ENCODE measurements around the gene GNL1. TPM values are rescaled to one million over a fixed set of nuclear protein-coding genes. Genes with fewer than 3 reads are reported as not detected.

The GNL1 gene
- total RNA-seq, 2 experiments from 2014 or later: 64.0 to 73.5 TPM

DNA sequence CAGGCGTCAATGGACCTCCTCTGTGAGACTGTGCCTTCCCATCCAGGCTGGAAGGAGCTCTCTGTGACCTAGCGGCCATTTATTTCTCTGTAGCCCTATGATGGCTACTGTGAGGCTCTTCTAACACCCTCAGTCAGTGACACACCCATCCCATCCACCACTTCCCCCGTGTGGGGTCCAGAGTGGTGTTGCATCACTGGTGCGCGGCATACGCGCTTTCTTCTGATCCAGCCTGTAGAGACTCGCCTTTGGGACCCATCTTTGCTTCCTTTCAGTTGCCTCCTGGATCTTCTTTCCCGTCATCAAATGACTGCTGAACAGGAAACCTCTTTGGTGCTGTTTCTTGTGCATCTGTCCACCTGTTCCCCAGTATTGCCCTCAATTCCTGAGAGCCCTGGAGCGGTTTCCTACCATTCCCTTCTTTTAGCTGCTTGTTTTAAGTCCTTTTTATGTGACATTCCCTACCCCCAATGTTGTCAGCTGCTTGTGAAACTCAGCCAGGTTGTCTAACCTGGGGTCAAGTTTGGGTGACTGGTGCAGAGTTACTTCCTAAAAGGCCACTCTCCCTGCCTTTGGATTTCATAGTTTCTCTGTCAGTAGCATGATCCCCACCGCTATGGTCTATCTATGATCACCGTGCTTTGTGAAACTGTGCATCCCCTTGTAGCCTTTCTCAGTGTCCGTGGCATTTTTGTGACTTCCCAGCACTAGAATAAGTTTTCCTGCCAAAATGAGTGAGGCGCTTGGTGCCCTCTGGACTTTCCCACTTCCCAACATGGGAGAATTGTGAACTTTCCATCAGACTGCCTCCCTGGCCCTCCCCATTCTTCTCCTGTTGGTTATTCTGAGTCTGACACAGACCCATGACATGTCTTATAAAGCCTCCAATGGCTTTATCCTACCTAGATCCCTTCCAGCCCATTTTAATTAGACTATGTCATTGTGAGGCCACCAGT, 6.5 kb upstream of the GNL1 start:
- no peak for ATAC-seq
- Mint-ChIP-seq H3K36me3 (peaks cover 26% of the 10 kb centered on the region), H3K27ac (no peak overlapping the region), H3K4me1 (peaks cover 21% of the 10 kb centered on the region), H3K27me3 (no peaks in the 10 kb centered on the region), H3K4me3 (no peak overlapping the region), H3K9me3 (ENCODE audit: low read depth) (no peaks in the 10 kb centered on the region)
- CTCF ChIA-PET: interaction anchor here (1.7 to 5.4 kb wide), 2 partner anchors 19 to 34 kb away, joined by 5 to 43 read pairs; no protein-coding TSS in a partner anchor
- no peak for DNase-seq

- no peak for DNase-seq
- Mint-ChIP-seq H3K4me1 (peaks cover 25% of the 10 kb centered on the region), H3K4me3 (no peak overlapping the region), H3K27ac (no peak overlapping the region), H3K9me3 (ENCODE audit: low read depth) (no peaks in the 10 kb centered on the region), H3K27me3 (no peaks in the 10 kb centered on the region), H3K36me3 (peaks cover 31% of the 10 kb centered on the region)
- ATAC-seq: no peak
- CTCF ChIA-PET: interaction anchor here (0.8 to 1.2 kb wide), 2 partner anchors 18 to 37 kb away, joined by 3 read pairs; no protein-coding TSS in a partner anchor
These were observed 4.6 kb upstream of the GNL1 start for GRCh38 chr6:30560930-30561329.

DNA sequence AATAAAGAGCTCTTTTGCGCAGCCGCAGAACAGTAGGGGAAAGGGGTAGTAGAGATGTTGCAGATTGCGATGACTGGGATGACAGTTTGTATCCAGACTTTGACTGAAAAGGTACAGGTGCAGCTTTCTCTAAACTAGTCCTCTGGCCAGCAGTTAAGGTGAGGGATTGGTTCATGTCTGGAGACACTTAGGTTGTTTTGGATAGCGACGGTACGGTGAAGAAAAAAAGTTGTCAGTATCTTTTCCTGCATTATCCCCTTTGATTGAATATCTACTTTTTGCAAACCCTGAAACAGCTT, 1.3 kb upstream of the GNL1 start:
- CTCF ChIA-PET: interaction anchor here (0.7 to 3.0 kb wide), 8 partner anchors 9 to 173 kb away, joined by 3 to 17 read pairs (median 5); partner anchors contain the start of gene ABCF1
- Mint-ChIP-seq H3K4me1 (peaks cover 34% of the 10 kb centered on the region), H3K27me3 (no peaks in the 10 kb centered on the region), H3K9me3 (ENCODE audit: low read depth) (no peaks in the 10 kb centered on the region), H3K36me3 (peaks cover 27% of the 10 kb centered on the region), H3K27ac (peak overlapping the region; percentile 100), H3K4me3 (peak overlapping the region; percentile 98)
- ATAC-seq: no peak
- DNase-seq: no peak

- CTCF ChIA-PET: interaction anchor here (0.7 to 3.0 kb wide), 11 partner anchors 9 to 174 kb away, joined by 3 to 17 read pairs (median 5); partner anchors contain the start of gene ABCF1
- Mint-ChIP-seq H3K4me1 (peaks cover 34% of the 10 kb centered on the region), H3K36me3 (peaks cover 26% of the 10 kb centered on the region), H3K27me3 (no peaks in the 10 kb centered on the region), H3K9me3 (ENCODE audit: low read depth) (no peaks in the 10 kb centered on the region), H3K4me3 (peak within 1 kb of the TSS; percentile 98), H3K27ac (peak within 1 kb of the TSS; percentile 100)
- peak; percentile 65 for ATAC-seq
- DNase-seq: peak; percentile 97
These were observed 805 bp upstream of the GNL1 start, which contains the start of gene PRR3 for GRCh38 chr6:30556906-30557682. PRR3 (plus strand) TSS chr6:30557295; CDS start chr6:30557345, 50 bp downstream.

DNA sequence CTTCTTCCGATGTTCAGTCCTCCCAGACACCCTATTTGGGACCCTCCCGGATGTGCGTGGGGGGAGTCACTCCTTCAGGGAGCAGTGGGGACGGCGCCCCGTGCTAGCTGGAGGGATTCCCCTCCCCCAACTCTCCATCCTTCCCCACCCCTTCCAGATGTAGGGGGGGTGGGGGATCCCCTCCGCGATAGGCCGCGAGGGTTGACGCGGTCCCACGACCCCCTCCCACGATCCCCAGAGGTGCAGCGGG, 548 bp downstream of the GNL1 start:
- Mint-ChIP-seq H3K4me3 (peak overlapping the region; percentile 98), H3K9me3 (ENCODE audit: low read depth) (no peaks in the 10 kb centered on the region), H3K36me3 (peaks cover 29% of the 10 kb centered on the region), H3K27ac (peak overlapping the region; percentile 100), H3K27me3 (no peaks in the 10 kb centered on the region), H3K4me1 (peaks cover 33% of the 10 kb centered on the region)
- CTCF ChIA-PET: interaction anchor here (0.7 to 6.4 kb wide), 7 partner anchors 10 to 102 kb away, joined by 3 to 100 read pairs (median 5); no protein-coding TSS in a partner anchor
- no peak for DNase-seq
- ATAC-seq: no peak

- CTCF ChIA-PET: interaction anchor here (0.7 to 6.4 kb wide), 8 partner anchors 9 to 102 kb away, joined by 3 to 100 read pairs (median 5); no protein-coding TSS in a partner anchor
- no peak for ATAC-seq
- peak overlapping the region; percentile 98 for H3K4me3 Mint-ChIP-seq
- DNase-seq: peak; percentile 50
- H3K27ac Mint-ChIP-seq: peak overlapping the region; percentile 100
- no peaks in the 10 kb centered on the region for H3K27me3 Mint-ChIP-seq
- peaks cover 30% of the 10 kb centered on the region for H3K36me3 Mint-ChIP-seq
- peaks cover 32% of the 10 kb centered on the region for H3K4me1 Mint-ChIP-seq
- H3K9me3 Mint-ChIP-seq (ENCODE audit: low read depth): no peaks in the 10 kb centered on the region
These were observed 1.1 kb downstream of the GNL1 start for GRCh38 chr6:30554962-30555815.

GRCh38 chr6:30554404-30554803, 1.9 kb downstream of the GNL1 start:
- CTCF ChIA-PET: interaction anchor here (1.0 to 6.4 kb wide), 6 partner anchors 8 to 72 kb away, joined by 3 to 100 read pairs (median 7); no protein-coding TSS in a partner anchor
- Mint-ChIP-seq H3K27ac (peak overlapping the region; percentile 32), H3K36me3 (peaks cover 31% of the 10 kb centered on the region)

DNA sequence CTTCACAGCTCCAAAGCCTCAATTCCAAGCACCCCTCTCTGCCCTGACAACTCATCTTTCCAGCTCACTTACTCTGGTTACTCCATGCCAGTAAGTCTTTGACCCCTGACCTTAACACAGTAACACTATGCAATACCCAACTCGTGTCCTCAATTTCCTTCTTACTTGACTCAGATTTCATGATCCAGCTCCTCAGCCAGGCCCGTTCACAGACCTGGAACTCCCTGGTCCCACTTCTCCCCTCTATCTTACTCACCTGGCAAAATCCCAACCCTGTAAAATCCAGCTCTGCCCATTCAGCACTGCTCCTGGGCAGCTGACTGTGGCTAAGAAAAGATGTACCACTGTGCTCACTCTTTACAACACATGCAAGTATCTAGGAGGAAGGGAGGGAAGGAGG, 7.9 kb downstream of the GNL1 start:
- Mint-ChIP-seq H3K27ac (no peak overlapping the region), H3K4me1 (peaks cover 13% of the 10 kb centered on the region), H3K36me3 (peaks cover 32% of the 10 kb centered on the region), H3K4me3 (no peak overlapping the region), H3K9me3 (ENCODE audit: low read depth) (no peaks in the 10 kb centered on the region), H3K27me3 (no peaks in the 10 kb centered on the region)
- CTCF ChIA-PET: interaction anchor here (1.2 to 12.0 kb wide), 3 partner anchors 17 to 64 kb away, joined by 5 to 305 read pairs (median 101); no protein-coding TSS in a partner anchor
- ATAC-seq (no peak), DNase-seq (no peak)

More at GRCh38 chr6:30554404-30554803, 1.9 kb downstream of the GNL1 start:
- H3K27me3 Mint-ChIP-seq: no peaks in the 10 kb centered on the region
- ATAC-seq (no peak), DNase-seq (no peak)
- no peaks in the 10 kb centered on the region for H3K9me3 Mint-ChIP-seq (ENCODE audit: low read depth)
- H3K4me1 Mint-ChIP-seq: peaks cover 27% of the 10 kb centered on the region
- peak overlapping the region; percentile 50 for H3K4me3 Mint-ChIP-seq

- DNase-seq: no peak
- no peak for ATAC-seq
- CTCF ChIA-PET: interaction anchor here (0.8 to 12.0 kb wide), 4 partner anchors 16 to 63 kb away, joined by 3 to 305 read pairs (median 53); no protein-coding TSS in a partner anchor
- Mint-ChIP-seq H3K27me3 (no peaks in the 10 kb centered on the region), H3K27ac (no peak overlapping the region), H3K9me3 (ENCODE audit: low read depth) (no peaks in the 10 kb centered on the region), H3K4me3 (no peak overlapping the region), H3K36me3 (peaks cover 25% of the 10 kb centered on the region), H3K4me1 (peaks cover 21% of the 10 kb centered on the region)
These were observed 8.8 kb downstream of the GNL1 start for GRCh38 chr6:30547454-30547853.

DNA sequence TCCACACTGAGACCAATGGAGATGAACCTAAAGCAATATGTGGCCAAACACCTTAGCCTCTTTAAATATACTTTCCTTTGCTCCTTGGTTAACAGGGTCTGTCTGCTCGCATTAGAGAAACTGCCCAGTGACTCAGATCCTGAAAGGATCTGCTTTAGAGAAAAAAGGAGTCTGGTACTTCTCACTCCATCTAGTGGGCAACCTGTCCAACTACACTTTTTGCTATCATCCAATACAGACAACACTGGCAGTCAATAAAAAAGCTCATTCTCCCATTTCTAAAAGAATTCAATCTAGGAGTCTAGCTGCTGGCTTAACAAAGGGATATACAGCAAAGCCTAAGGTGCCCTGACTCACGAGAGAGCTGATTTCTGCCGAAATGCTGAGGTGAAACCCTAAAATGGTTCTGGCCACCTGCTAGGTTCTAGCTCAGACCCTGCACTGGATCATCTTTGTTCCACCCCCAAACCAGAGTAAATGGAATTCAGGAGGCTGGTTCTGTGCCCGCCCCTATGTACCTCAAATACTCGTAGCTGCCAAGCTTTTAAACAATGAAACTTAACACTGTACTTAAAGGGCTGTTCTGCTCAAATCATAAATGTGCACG, 11.5 kb downstream of the GNL1 start:
- Mint-ChIP-seq H3K27ac (no peak overlapping the region), H3K4me1 (peaks cover 32% of the 10 kb centered on the region), H3K4me3 (no peak overlapping the region), H3K36me3 (peaks cover 15% of the 10 kb centered on the region), H3K9me3 (ENCODE audit: low read depth) (no peaks in the 10 kb centered on the region), H3K27me3 (no peaks in the 10 kb centered on the region)
- CTCF ChIA-PET: interaction anchor here (0.7 to 12.0 kb wide), 37 partner anchors 8 to 371 kb away, joined by 3 to 305 read pairs (median 5); partner anchors contain the start of genes ABCF1, DHX16, GNL1 and MRPS18B
- peak; percentile 59 for ATAC-seq
- no peak for DNase-seq

GRCh38 chr6:30543821-30544220, 12.5 kb downstream of the GNL1 start:
- Mint-ChIP-seq H3K4me1 (peaks cover 32% of the 10 kb centered on the region), H3K4me3 (no peak overlapping the region), H3K36me3 (peaks cover 9% of the 10 kb centered on the region), H3K9me3 (ENCODE audit: low read depth) (no peaks in the 10 kb centered on the region), H3K27ac (no peak overlapping the region), H3K27me3 (no peaks in the 10 kb centered on the region)
- DNase-seq (no peak), ATAC-seq (no peak)
- CTCF ChIA-PET: interaction anchor here (1.0 to 12.0 kb wide), 20 partner anchors 9 to 192 kb away, joined by 3 to 305 read pairs (median 20); partner anchors contain the start of genes ABCF1, GNL1 and PRR3

DNA sequence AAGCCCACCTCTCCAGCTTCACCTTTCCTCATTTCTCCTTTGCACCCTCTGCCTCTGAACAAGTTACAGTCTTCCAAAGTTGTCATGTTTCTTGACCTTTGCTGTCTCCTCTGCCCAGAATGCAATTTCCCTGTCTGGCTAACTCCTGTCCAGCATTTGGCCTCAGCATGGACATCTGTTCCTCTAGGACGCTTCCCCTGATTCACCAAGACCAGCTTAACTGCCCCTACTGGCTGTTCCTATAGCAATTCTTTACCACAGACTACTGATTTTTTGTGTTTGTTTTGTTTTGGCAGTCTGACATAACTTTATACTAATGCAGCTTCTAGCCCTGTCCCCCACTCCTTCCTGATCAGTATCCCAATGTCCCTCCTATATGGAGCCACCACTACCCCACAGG, 13.4 kb downstream of the GNL1 start:
- DNase-seq (no peak), ATAC-seq (no peak)
- CTCF ChIA-PET: interaction anchor here (0.6 to 12.0 kb wide), 21 partner anchors 10 to 189 kb away, joined by 3 to 305 read pairs (median 22); partner anchors contain the start of genes ABCF1, DHX16, GNL1 and PRR3
- peaks cover 32% of the 10 kb centered on the region for H3K4me1 Mint-ChIP-seq
- peak overlapping the region; percentile 12 for H3K27ac Mint-ChIP-seq
- H3K9me3 Mint-ChIP-seq (ENCODE audit: low read depth): no peaks in the 10 kb centered on the region
- H3K4me3 Mint-ChIP-seq: peak overlapping the region; percentile 76
- no peaks in the 10 kb centered on the region for H3K27me3 Mint-ChIP-seq
- peaks cover 5% of the 10 kb centered on the region for H3K36me3 Mint-ChIP-seq
